NK-92 (cell line): ENCODE results near the gene ISOC2.
"Not testable (repeated sequence)": the region's sequence is repeated elsewhere in the genome, so short reads cannot be mapped to it uniquely, and the experiment has no call there.

ENCODE experiments used
- DNase-seq: peaks from one replicate; lab custom pipeline; 2025; ENCODE audit not compliant: unreplicated experiment; lab: John Stamatoyannopoulos, UW

The ISOC2 gene

GRCh38 chr19:55418185-55418584 lies 43.3 kb downstream of the ISOC2 start:
- DNase-seq: no peak

DNA sequence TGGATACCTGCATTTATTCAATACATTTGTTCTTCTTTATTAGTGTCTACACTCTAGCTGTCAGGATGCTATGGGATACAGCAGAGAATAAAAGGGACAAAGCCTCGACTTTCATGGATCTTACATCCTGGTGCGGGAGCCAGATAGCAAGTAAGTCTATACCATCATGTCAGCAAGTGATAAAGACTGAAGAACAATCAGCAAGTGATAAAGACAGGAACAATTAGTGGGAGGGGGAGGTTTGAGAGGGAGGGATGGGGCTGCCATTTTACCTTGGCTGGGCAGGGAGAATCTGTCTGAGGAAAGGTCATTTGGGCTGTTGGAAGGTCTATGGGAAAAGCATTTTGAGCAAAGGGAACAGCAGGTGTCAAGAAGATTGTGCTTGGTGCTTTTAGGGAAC lies 51.3 kb downstream of the ISOC2 start:
- DNase-seq: no peak

- DNase-seq: not testable (repeated sequence)
These were observed 52.3 kb downstream of the ISOC2 start for GRCh38 chr19:55409179-55409578.

DNA sequence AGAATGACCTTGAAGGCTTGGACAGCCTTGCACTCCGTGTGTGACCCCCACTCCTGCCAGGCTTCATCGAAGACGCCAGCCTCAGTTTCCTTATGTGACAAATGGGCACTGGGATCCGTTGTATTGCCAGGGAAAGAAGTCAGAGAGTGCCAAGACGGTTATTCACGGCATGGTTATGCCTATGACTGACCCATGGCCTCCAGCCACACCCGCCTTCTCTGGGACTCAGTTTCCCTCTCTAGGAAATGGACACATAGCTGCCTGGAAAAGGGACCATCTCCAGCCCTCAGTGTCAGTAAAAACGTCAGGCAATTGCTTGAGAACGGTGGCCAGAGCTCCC lies 52.9 kb downstream of the ISOC2 start:
- DNase-seq: no peak

- peak; percentile 91 for DNase-seq
These were observed 53.5 kb downstream of the ISOC2 start for GRCh38 chr19:55407800-55408532.

GRCh38 chr19:55407550-55407799 lies 54.0 kb downstream of the ISOC2 start, which contains the start of gene UBE2S:
UBE2S (minus strand) TSS chr19:55407788; CDS start chr19:55407589, 199 bp downstream.
- DNase-seq: not testable (repeated sequence)

GRCh38 chr19:55406826-55407549 lies 54.5 kb downstream of the ISOC2 start:
- DNase-seq: no peak

- no peak for DNase-seq
These were observed 55.2 kb downstream of the ISOC2 start for GRCh38 chr19:55406091-55406825.

GRCh38 chr19:55405638-55406037 lies 55.8 kb downstream of the ISOC2 start:
- DNase-seq: no peak
